Left ventricle myocardium inferior (tissue), 1 donor: ENCODE measurements around the gene SPATA6L. TPM values are rescaled to one million over a fixed set of nuclear protein-coding genes. Genes with fewer than 3 reads are reported as not detected.
A peak's percentile ranks its signal among the peaks of the same experiment; 100 is the strongest.

Experiments used
- DNase-seq: peaks from one replicate; pipeline ENCODE4 v3.0.0-alpha.2; 2020
- H3K27ac ChIP-seq: fragments of 200-600 bp; replicated peaks from 2 replicates; pipeline ENCODE4 v1.8.0; 2021
- H3K27me3 ChIP-seq: fragments of 200-600 bp; 2 replicates; pipeline ENCODE4 v1.8.0; 2021; ENCODE audit warnings: low read depth
- H3K36me3 ChIP-seq: fragments of 200-600 bp; 2 replicates; pipeline ENCODE4 v1.8.0; 2021
- H3K4me1 ChIP-seq: fragments of 200-600 bp; 2 replicates; pipeline ENCODE4 v1.8.0; 2021
- H3K4me3 ChIP-seq: fragments of 200-600 bp; 2 replicates; pipeline ENCODE4 v1.8.0; 2021; ENCODE audit warnings: mild to moderate bottlenecking, moderate library complexity
- H3K9me3 ChIP-seq: fragments of 200-600 bp; replicated peaks from 2 replicates; pipeline ENCODE4 v1.8.0; 2021
- intact Hi-C: fragments of 100-400 bp; cut with micrococcal nuclease; formaldehyde crosslinking; loops from one replicate; pipeline ENCODE4 v1.11.0; 2022
- total RNA-seq: library from RNA; stranded (reverse); fragmentation: NEBNext Ultra II Directional; extraction: Animal tissue kit (Norgen Biotek cat#: 25700); gene quantifications from one replicate; pipeline ENCODE4 v1.2.1, GENCODE V29; 2021
- TF ChIP-seq, protein P1 (sequence below): fragments of 200-600 bp; IDR thresholded peaks from 2 replicates; pipeline ENCODE4 v1.8.0; 2021; ENCODE audit warnings: antibody characterized with exemption, mild to moderate bottlenecking, borderline replicate concordance
- donor health status: DM: no; HTN: yes; CAD: no; lungs with severe emphysema.

SPATA6L gene
- total RNA-seq, 1 donor from 2014 or later, result 0.96 TPM

- peak; percentile 99 for DNase-seq
- Histone ChIP-seq H3K36me3 (no peaks in the 10 kb centered on the region), H3K4me1 (peaks cover 53% of the 10 kb centered on the region), H3K4me3 (peak within 1 kb of the TSS; percentile 88), H3K9me3 (no peaks in the 10 kb centered on the region), H3K27ac (peak within 1 kb of the TSS; percentile 95), H3K27me3 (no peaks in the 10 kb centered on the region)
- intact Hi-C loops, result no loop called here
- TF ChIP-seq, protein P1, sequence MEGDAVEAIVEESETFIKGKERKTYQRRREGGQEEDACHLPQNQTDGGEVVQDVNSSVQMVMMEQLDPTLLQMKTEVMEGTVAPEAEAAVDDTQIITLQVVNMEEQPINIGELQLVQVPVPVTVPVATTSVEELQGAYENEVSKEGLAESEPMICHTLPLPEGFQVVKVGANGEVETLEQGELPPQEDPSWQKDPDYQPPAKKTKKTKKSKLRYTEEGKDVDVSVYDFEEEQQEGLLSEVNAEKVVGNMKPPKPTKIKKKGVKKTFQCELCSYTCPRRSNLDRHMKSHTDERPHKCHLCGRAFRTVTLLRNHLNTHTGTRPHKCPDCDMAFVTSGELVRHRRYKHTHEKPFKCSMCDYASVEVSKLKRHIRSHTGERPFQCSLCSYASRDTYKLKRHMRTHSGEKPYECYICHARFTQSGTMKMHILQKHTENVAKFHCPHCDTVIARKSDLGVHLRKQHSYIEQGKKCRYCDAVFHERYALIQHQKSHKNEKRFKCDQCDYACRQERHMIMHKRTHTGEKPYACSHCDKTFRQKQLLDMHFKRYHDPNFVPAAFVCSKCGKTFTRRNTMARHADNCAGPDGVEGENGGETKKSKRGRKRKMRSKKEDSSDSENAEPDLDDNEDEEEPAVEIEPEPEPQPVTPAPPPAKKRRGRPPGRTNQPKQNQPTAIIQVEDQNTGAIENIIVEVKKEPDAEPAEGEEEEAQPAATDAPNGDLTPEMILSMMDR, result peak; percentile 81
These were observed 13.2 kb upstream of the SPATA6L start, which contains the start of gene CDC37L1 for GRCh38 chr9:4679268-4680172. Gene CDC37L1, plus strand, starts transcription at chr9:4679569. Its CDS starts 199 bp downstream, at chr9:4679768.

GRCh38 chr9:4678679-4679267 lies 12.5 kb upstream of the SPATA6L start:
- DNase-seq, result no peak
- Histone ChIP-seq H3K36me3 (no peaks in the 10 kb centered on the region), H3K4me3 (peak overlapping the region; percentile 88), H3K9me3 (no peaks in the 10 kb centered on the region), H3K27me3 (no peaks in the 10 kb centered on the region), H3K27ac (peak overlapping the region; percentile 95), H3K4me1 (peaks cover 45% of the 10 kb centered on the region)
- TF ChIP-seq, protein P1, result no peak
- intact Hi-C loops, result no loop called here

- Histone ChIP-seq H3K27me3 (no peaks in the 10 kb centered on the region), H3K4me1 (peaks cover 34% of the 10 kb centered on the region), H3K27ac (no peak overlapping the region), H3K4me3 (no peak overlapping the region), H3K36me3 (no peaks in the 10 kb centered on the region), H3K9me3 (no peaks in the 10 kb centered on the region)
- TF ChIP-seq, protein P1, result no peak
- intact Hi-C loops, result no loop called here
- no peak for DNase-seq
These were observed 11.1 kb upstream of the SPATA6L start for GRCh38 chr9:4677392-4677791.

- H3K9me3 ChIP-seq, result no peaks in the 10 kb centered on the region
- peaks cover 8% of the 10 kb centered on the region for H3K4me1 ChIP-seq
- TF ChIP-seq, protein P1, result no peak
- no peaks in the 10 kb centered on the region for H3K36me3 ChIP-seq
- no peak overlapping the region for H3K4me3 ChIP-seq
- no peaks in the 10 kb centered on the region for H3K27me3 ChIP-seq
- no peak for DNase-seq
- intact Hi-C loops, result no loop called here
- H3K27ac ChIP-seq, result no peak overlapping the region
These were observed 8.5 kb upstream of the SPATA6L start for GRCh38 chr9:4674783-4675182.

- Histone ChIP-seq H3K27me3 (no peaks in the 10 kb centered on the region), H3K27ac (no peak overlapping the region), H3K36me3 (no peaks in the 10 kb centered on the region), H3K4me1 (peaks cover 2% of the 10 kb centered on the region), H3K4me3 (no peak overlapping the region), H3K9me3 (no peaks in the 10 kb centered on the region)
- intact Hi-C loops, result no loop called here
- TF ChIP-seq, protein P1, result no peak
- no peak for DNase-seq
These were observed 5.5 kb upstream of the SPATA6L start for GRCh38 chr9:4671737-4672136.
